ENCODE results near the gene MPP1.
A peak's percentile ranks its signal among the peaks of the same experiment; 100 is the strongest.

MPP1 gene

GRCh38 chrX:154791939-154792338 is 13.3 kb downstream of the MPP1 start:
- Histone ChIP-seq H3K27me3 (ENCODE audit: low read depth, low read length) (no peaks in the 10 kb centered on the region), H3K9me3 (ENCODE audit: control insufficient read depth in 1 of 2, low read length in 2 of 2) (no peaks in the 10 kb centered on the region), H3K36me3 (ENCODE audit: control insufficient read depth in 1 of 2, insufficient read depth in 2 of 2, low read length in 2 of 2) (no peaks in the 10 kb centered on the region), H3K27ac (ENCODE audit: low read length) (no peak overlapping the region), H3K4me1 (ENCODE audit: control insufficient read depth in 1 of 2, insufficient read depth in 2 of 2, low read length in 2 of 2) (no peaks in the 10 kb centered on the region), H3K4me3 (ENCODE audit: low read depth in 1 of 2, low read length in 2 of 2) (no peak overlapping the region)

- Histone ChIP-seq H3K27me3 (ENCODE audit: low read depth, low read length) (no peaks in the 10 kb centered on the region), H3K27ac (ENCODE audit: low read length) (no peak overlapping the region), H3K4me1 (ENCODE audit: control insufficient read depth in 1 of 2, insufficient read depth in 2 of 2, low read length in 2 of 2) (no peaks in the 10 kb centered on the region), H3K36me3 (ENCODE audit: control insufficient read depth in 1 of 2, insufficient read depth in 2 of 2, low read length in 2 of 2) (no peaks in the 10 kb centered on the region), H3K9me3 (ENCODE audit: control insufficient read depth in 1 of 2, low read length in 2 of 2) (no peaks in the 10 kb centered on the region), H3K4me3 (ENCODE audit: low read depth in 1 of 2, low read length in 2 of 2) (no peak overlapping the region)
These were observed 13.8 kb downstream of the MPP1 start for GRCh38 chrX:154791467-154791866.

GRCh38 chrX:154785716-154786115 is 19.6 kb downstream of the MPP1 start:
- no peaks in the 10 kb centered on the region for H3K4me1 ChIP-seq (ENCODE audit: control insufficient read depth in 1 of 2, insufficient read depth in 2 of 2, low read length in 2 of 2)
- H3K9me3 ChIP-seq (ENCODE audit: control insufficient read depth in 1 of 2, low read length in 2 of 2): no peaks in the 10 kb centered on the region
- H3K27ac ChIP-seq (ENCODE audit: low read length): no peak overlapping the region
- H3K27me3 ChIP-seq (ENCODE audit: low read depth, low read length): no peaks in the 10 kb centered on the region
- peaks cover 3 to 4% of the 10 kb centered on the region in 2 donors for H3K36me3 ChIP-seq (ENCODE audit: control insufficient read depth in 1 of 2, insufficient read depth in 2 of 2, low read length in 2 of 2)
- no peak overlapping the region for H3K4me3 ChIP-seq (ENCODE audit: low read depth in 1 of 2, low read length in 2 of 2)

- Histone ChIP-seq H3K4me1 (ENCODE audit: control insufficient read depth in 1 of 2, insufficient read depth in 2 of 2, low read length in 2 of 2) (no peaks in the 10 kb centered on the region), H3K27ac (ENCODE audit: low read length) (no peak overlapping the region), H3K9me3 (ENCODE audit: control insufficient read depth in 1 of 2, low read length in 2 of 2) (no peaks in the 10 kb centered on the region), H3K27me3 (ENCODE audit: low read depth, low read length) (no peaks in the 10 kb centered on the region), H3K4me3 (ENCODE audit: low read depth in 1 of 2, low read length in 2 of 2) (no peak overlapping the region), H3K36me3 (ENCODE audit: control insufficient read depth in 1 of 2, insufficient read depth in 2 of 2, low read length in 2 of 2) (peaks cover 3 to 4% of the 10 kb centered on the region in 2 donors)
These were observed 20.9 kb downstream of the MPP1 start for GRCh38 chrX:154784149-154784995.

GRCh38 chrX:154780968-154781367 is 24.3 kb downstream of the MPP1 start:
- no peaks in the 10 kb centered on the region for H3K4me1 ChIP-seq (ENCODE audit: control insufficient read depth in 1 of 2, insufficient read depth in 2 of 2, low read length in 2 of 2)
- no peaks in the 10 kb centered on the region for H3K9me3 ChIP-seq (ENCODE audit: control insufficient read depth in 1 of 2, low read length in 2 of 2)
- H3K27me3 ChIP-seq (ENCODE audit: low read depth, low read length): no peaks in the 10 kb centered on the region
- peaks cover 10 to 22% of the 10 kb centered on the region in 2 donors for H3K36me3 ChIP-seq (ENCODE audit: control insufficient read depth in 1 of 2, insufficient read depth in 2 of 2, low read length in 2 of 2)
- H3K27ac ChIP-seq (ENCODE audit: low read length): no peak overlapping the region
- no peak overlapping the region for H3K4me3 ChIP-seq (ENCODE audit: low read depth in 1 of 2, low read length in 2 of 2)

GRCh38 chrX:154779261-154779660 is 26.0 kb downstream of the MPP1 start:
- Histone ChIP-seq H3K27ac (ENCODE audit: low read length) (no peak overlapping the region), H3K4me3 (ENCODE audit: low read depth in 1 of 2, low read length in 2 of 2) (no peak overlapping the region), H3K27me3 (ENCODE audit: low read depth, low read length) (no peaks in the 10 kb centered on the region), H3K4me1 (ENCODE audit: control insufficient read depth in 1 of 2, insufficient read depth in 2 of 2, low read length in 2 of 2) (peaks cover 0 to 5% of the 10 kb centered on the region in 2 donors), H3K9me3 (ENCODE audit: control insufficient read depth in 1 of 2, low read length in 2 of 2) (no peaks in the 10 kb centered on the region), H3K36me3 (ENCODE audit: control insufficient read depth in 1 of 2, insufficient read depth in 2 of 2, low read length in 2 of 2) (peaks cover 27 to 37% of the 10 kb centered on the region in 2 donors)

- Histone ChIP-seq H3K36me3 (ENCODE audit: control insufficient read depth in 1 of 2, insufficient read depth in 2 of 2, low read length in 2 of 2) (peaks cover 39% of the 10 kb centered on the region in 2 donors), H3K4me3 (ENCODE audit: low read depth in 1 of 2, low read length in 2 of 2) (no peak overlapping the region), H3K4me1 (ENCODE audit: control insufficient read depth in 1 of 2, insufficient read depth in 2 of 2, low read length in 2 of 2) (peaks cover 0 to 5% of the 10 kb centered on the region in 2 donors), H3K27ac (ENCODE audit: low read length) (no peak overlapping the region), H3K27me3 (ENCODE audit: low read depth, low read length) (no peaks in the 10 kb centered on the region), H3K9me3 (ENCODE audit: control insufficient read depth in 1 of 2, low read length in 2 of 2) (no peaks in the 10 kb centered on the region)
These were observed 28.5 kb downstream of the MPP1 start for GRCh38 chrX:154776753-154777152.

GRCh38 chrX:154775419-154776349 is 29.6 kb downstream of the MPP1 start:
- Histone ChIP-seq H3K9me3 (ENCODE audit: control insufficient read depth in 1 of 2, low read length in 2 of 2) (no peaks in the 10 kb centered on the region), H3K4me3 (ENCODE audit: low read depth in 1 of 2, low read length in 2 of 2) (no peak overlapping the region), H3K27ac (ENCODE audit: low read length) (no peak overlapping the region), H3K4me1 (ENCODE audit: control insufficient read depth in 1 of 2, insufficient read depth in 2 of 2, low read length in 2 of 2) (peaks cover 0 to 5% of the 10 kb centered on the region in 2 donors), H3K27me3 (ENCODE audit: low read depth, low read length) (no peaks in the 10 kb centered on the region), H3K36me3 (ENCODE audit: control insufficient read depth in 1 of 2, insufficient read depth in 2 of 2, low read length in 2 of 2) (peaks cover 37 to 39% of the 10 kb centered on the region in 2 donors)

GRCh38 chrX:154774622-154775021 is 30.7 kb downstream of the MPP1 start:
- Histone ChIP-seq H3K4me1 (ENCODE audit: control insufficient read depth in 1 of 2, insufficient read depth in 2 of 2, low read length in 2 of 2) (peaks cover 0 to 5% of the 10 kb centered on the region in 2 donors), H3K36me3 (ENCODE audit: control insufficient read depth in 1 of 2, insufficient read depth in 2 of 2, low read length in 2 of 2) (peaks cover 37 to 39% of the 10 kb centered on the region in 2 donors), H3K27ac (ENCODE audit: low read length) (no peak overlapping the region), H3K4me3 (ENCODE audit: low read depth in 1 of 2, low read length in 2 of 2) (no peak overlapping the region), H3K9me3 (ENCODE audit: control insufficient read depth in 1 of 2, low read length in 2 of 2) (no peaks in the 10 kb centered on the region), H3K27me3 (ENCODE audit: low read depth, low read length) (no peaks in the 10 kb centered on the region)

GRCh38 chrX:154762537-154763296 is 42.6 kb downstream of the MPP1 start, which contains the start of gene DKC1:
DKC1 (plus strand) TSS chrX:154762864; CDS start chrX:154762966, 102 bp downstream.
- no peaks in the 10 kb centered on the region for H3K9me3 ChIP-seq (ENCODE audit: control insufficient read depth in 1 of 2, low read length in 2 of 2)

More at GRCh38 chrX:154762537-154763296, 42.6 kb downstream of the MPP1 start, which contains the start of gene DKC1:
- no peaks in the 10 kb centered on the region for H3K27me3 ChIP-seq (ENCODE audit: low read depth, low read length)
- H3K4me3 ChIP-seq (ENCODE audit: low read depth in 1 of 2, low read length in 2 of 2): peak within 1 kb of the TSS; percentile 69 to 83
- H3K27ac ChIP-seq (ENCODE audit: low read length): peak within 1 kb of the TSS; percentile 60
- H3K36me3 ChIP-seq (ENCODE audit: control insufficient read depth in 1 of 2, insufficient read depth in 2 of 2, low read length in 2 of 2): peaks cover 8 to 26% of the 10 kb centered on the region in 2 donors
- peaks cover 0 to 4% of the 10 kb centered on the region in 2 donors for H3K4me1 ChIP-seq (ENCODE audit: control insufficient read depth in 1 of 2, insufficient read depth in 2 of 2, low read length in 2 of 2)

Measured in muscle layer of duodenum (tissue), 2 donors.